IPS DF 4.7 (cell line): ENCODE results near the gene ASMTL.
"Not testable (repeated sequence)": the region's sequence is repeated elsewhere in the genome, so short reads cannot be mapped to it uniquely, and the experiment has no call there.

Experiments used
- DNase-seq: peaks from one replicate; pipeline ENCODE4 v3.0.0-alpha.2; 2013; ENCODE audit warnings: low spot score; ENCODE audit errors: extremely low read depth

Gene ASMTL

DNA sequence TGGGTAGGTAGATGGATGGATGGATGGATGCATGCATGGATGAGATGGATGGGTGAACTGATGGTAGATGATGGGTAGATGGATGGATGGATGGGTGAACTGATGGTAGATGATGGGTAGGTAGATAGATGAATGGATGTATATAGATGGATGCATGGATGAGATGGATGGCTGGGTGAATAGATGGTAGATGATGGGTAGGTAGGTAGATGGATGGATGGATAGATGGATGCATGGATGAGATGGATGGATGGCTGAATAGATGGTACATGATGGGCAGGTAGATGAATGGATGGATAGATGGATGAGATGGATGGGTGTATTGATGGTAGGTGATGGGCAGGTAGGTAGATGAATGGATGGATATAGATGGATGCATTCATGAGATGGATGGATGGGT is 45.7 kb downstream of the ASMTL start:
- no peak for DNase-seq

DNA sequence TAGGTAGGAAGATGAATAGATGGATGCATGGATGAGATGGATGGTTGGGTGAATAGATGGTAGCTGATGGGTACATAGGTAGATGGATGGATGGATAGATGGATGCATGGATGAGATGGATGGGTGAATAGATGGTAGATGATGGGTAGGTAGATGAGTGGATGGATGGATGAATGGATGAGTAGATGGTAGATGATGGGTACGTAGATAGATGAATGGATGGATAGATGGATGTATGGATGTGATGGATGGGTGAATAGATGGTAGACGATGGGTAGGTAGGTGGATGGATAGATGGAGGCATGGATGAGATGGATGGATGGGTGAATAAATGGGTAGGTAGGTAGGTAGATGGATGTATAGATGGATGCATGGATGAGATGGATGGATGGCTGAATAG is 46.9 kb downstream of the ASMTL start:
- DNase-seq = not testable (repeated sequence)

DNA sequence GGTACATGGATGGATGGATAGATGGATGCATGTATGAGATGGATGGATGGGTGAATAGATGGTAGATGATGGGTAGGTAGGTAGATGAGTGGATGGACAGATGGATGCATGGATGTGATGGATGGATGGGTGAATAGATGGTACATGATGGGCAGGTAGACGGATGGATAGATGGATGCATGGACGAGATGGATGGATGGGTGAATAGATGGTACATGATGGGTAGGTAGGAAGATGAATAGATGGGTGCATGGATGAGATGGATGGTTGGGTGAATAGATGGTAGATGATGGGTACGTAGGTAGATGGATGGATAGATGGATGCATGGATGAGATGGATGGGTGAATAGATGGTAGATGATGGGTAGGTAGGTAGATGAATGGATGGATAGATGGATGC is 48.8 kb downstream of the ASMTL start:
- DNase-seq = not testable (repeated sequence)

DNA sequence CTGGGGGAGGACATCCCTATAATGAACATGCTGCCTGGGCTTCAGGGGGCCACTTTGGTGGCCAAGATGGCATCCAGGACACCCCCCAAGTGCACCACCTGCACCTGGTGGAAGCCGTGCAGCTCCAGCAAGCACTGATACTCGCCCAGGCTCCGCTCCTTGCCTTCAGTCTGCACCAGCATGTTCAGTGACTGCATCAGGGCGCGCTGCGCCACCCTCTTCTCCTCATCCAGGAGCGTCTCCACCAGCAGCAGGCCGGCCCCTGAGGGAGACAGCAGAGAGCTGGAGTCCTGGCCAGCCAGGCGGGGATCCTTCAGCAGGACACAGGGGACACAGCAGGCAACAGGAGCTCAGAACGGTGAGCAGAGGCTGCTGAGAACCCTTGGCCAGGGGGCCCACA is 49.5 kb downstream of the ASMTL start:
- DNase-seq = no peak

DNA sequence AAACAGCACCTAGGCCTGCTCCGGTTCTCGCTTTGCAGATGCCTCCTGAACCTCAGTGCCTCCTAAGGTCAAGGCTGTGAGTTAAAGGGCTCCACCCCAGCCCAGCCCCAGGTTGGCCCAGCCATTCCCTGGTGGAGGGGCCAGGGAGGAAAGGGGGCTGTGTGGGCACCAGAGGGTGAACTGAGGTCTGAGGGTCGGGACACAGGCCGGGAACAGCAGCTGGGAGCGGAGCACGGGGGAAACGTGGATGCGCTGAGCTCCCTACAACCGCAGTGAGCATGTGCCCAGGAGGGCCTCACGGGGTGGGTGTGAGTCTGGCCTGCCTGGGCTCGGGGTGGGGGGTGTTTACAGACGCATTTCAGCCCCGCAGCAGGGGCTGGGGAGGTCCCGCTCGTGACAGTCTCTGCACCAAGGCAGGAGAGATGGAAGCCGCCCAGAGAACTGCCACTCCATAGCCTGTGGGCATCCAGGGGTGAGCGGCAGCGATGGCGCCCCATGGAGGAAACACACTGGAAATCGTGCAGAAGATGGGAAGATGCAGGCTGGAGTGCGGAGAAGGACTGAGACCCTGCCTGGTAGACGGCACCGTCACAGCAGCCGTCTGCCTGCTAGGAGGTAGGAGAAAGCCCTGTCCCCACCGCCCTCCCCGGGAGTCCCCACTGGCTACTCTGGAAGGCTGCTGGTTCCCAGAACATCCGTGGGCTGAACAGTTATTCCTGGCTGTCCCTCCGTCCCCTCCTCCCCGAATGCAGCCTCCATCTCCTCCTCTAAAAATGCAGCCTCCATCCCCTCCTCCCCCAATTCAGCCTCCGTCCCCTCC is 50.9 kb downstream of the ASMTL start:
- no peak for DNase-seq

DNA sequence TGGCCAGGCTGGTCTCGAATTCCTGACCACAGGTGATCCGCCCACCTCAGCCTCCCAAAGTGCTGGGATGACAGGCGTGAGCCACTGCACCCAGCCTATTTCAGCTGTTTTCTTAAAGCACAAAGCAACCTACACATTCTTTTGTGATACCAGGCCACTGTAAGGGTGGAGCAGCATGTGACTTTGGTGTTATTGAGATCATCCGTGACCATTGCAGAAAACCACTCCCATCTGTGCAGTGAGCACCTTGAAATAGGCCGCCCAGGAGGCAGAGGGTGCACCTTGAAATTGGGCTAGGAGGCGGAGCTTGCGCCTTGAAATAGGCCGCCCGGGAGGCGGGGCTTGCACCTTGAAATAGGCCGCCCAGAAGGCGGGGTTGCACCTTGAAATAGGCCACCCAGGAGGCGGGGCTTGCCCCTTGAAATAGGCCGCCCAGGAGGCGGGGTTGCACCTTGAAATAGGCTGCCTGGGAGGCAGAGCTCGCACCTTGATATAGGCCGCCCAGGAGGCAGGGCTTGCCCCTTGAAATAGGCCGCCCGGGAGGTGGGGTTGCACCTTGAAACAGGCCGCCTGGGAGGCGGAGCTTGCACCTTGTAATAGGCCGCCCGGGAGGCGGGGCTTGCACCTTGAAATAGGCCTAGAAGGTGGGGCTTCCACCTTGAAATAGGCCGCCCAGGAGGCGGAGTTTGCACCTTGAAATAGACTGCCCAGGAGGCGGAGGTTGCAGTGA is 51.8 kb downstream of the ASMTL start:
- DNase-seq = no peak

DNA sequence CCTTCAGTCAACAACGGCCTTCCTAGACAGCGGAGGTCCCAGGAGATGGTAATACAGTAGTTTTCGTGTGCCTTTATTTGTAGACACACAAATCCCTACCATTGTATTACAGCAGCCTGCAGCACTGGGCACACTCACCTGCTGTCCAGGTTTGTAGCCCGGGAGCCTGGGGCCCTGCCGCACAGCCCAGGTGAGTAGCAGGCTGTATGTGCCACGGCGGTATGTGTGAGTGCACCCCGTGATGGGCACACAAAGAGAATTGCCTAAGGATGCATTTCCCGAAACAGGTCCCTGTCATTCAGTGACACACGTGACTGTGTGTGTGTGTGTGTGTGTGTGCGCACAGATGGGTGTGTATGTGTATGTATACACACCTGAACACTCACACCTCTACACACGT is 52.7 kb downstream of the ASMTL start:
- no peak for DNase-seq

DNA sequence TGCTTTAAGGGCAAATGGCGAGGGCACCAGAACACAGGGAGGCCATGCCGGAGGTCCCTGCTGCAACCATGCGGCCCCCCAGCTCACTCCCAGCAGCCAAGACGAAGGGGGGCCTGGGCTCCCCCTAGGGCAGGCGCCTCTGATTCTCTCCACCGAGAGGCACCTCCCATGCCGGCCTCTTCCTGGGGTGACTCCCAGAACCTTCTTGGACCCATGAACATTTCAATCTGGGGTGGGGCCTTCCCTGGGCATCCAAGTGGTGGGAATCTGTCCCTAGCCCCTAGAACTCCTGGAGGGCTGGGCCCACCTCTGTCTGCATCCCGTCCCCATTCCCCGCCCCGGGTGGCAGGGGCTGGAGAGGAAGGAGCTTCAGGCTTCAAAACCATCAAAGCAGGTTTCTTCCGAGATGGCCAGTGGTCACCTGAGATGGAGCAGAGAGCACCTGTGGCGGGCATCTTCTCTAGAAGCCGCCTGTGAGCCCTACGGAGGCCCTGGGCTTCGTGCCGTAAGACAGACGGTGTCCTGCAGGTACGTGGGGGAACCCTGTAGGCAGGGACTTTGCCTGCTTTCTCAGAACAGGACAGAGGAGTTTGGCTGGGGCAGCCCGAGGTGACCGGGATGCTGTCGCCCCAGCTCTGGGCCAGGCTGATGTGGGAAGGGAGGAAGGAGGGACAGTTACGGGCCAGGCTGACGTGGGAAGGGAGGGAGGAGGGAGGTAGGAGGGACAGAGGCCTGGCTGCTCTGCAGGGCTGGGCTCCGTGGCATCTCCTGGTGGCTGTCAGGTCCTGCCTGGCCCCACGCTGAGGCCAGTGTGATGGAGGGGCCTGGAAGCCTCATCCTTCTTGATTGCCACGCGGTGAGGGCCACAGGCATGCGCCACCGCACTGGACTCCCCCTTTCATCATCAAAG is 54.0 kb downstream of the ASMTL start:
- DNase-seq = no peak

DNA sequence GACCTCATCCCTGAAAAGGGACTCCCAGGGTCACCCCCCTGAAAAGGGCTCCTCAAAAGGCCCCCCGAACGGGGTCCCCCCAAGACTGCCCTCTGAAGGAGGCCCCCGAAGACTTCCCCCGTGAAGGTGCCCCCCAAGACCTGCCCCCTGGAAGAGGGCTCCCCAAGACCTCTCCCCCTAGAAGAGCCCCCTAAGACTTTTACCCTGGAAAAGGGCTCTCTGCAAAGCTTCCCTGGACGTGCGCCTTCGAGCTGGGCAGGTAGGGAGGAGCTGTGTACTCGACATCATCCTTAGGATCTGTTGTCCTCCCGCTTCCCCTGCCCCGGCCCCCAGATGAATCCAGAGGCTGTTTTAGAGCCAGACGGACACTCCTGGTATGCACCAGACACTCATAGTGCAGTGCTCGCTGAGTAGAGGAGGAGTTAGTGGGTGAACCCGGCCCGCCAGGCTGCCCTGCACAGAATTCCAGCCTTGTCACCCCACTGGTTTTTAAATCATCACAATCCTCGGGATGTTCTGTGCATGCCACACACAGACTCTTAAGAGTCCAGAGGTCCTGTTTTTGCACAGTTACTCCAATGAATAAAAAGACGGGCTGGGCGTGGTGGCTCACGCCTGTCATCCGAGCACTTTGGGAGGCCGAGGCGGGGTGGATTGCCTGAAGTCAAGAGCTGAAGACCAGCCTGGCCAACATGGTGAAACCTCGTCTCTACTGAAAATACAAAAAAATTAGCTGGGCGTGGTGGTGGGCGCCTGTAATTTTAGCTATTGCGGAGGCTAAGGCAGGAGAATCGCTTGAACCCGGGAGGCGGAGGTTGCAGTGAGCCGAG is 55.1 kb downstream of the ASMTL start:
- DNase-seq = no peak

DNA sequence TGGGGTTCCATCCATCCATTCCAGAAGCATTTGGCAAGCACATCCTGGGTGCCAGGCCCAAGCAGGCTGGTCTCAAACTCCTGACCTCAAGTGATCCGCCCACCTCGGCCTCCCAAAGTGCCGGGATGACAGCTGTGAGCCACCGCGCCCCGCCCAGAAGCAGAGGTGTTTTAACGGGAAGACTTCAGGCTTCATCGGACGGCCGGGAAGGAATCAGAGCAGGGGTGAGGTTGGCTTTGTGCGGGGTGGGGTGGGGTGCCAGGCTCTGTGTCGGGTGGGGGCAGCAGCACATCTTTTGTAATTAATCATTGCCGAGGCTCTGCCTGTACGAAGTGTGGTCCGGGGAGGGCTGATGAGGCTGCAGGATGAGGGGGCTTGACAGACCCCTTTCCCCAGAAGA is 55.7 kb downstream of the ASMTL start:
- DNase-seq = no peak

DNA sequence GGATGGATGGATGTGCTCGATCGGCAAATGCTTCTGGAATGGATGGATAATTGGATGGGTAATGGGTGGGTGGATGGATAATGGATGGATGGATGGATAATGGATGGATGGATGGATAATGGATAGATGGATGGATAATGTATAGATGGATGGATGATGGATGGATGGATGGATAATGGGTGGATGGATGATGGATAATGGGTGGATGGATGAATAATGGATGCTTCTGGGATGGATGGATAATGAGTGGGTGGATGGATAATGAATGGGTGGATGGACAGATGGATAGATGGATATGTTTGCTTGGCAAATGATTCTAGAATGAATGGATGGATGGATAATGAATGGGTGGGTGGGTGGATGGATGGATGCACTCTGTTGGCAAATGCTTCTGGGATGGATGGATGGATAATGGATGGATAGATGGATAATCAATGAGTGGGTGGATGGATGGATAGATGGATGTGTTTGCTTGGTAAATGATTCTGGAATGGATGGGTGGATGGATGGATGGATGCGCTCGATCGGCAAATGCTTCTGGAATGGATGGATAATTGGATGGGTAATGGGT is 57.0 kb downstream of the ASMTL start:
- no peak for DNase-seq

DNA sequence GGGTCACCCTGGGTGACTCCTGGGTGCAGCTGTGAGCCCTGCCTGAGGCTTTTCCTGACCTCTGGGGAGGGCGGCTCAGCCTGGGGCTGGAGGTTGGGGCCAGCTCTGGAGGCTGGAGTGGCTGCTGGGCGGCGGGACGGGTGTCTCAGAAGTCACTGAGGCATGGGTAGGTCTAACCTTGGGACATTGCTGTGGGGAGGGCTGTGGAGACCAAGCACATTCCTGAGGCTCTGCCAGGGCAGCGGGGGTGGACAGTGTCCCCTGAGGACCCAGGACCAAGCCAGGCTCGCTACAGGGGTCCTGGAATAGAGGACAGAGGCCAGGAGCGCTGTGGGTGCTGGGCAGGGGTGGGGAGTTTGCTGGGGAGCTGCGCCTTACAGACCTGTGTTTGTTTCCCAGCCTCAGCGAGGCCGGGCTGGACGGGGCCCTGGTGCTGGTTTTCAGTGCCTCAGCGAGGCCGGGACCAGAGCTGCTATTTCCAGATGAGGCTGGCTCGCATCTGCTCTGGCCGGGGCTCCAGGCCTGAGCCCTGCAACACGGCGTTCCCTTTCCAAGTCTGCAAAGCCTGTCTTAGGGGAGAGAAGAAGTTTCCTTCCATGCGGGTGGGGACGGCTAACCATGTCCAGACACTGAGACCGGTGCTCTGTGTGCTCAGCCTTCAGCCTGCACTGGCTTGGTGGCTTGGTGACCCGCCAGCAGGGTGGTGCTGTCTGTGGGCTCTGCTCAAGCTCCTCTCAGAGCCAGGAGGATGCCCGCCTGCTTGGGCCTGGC is 57.8 kb downstream of the ASMTL start:
- no peak for DNase-seq

DNA sequence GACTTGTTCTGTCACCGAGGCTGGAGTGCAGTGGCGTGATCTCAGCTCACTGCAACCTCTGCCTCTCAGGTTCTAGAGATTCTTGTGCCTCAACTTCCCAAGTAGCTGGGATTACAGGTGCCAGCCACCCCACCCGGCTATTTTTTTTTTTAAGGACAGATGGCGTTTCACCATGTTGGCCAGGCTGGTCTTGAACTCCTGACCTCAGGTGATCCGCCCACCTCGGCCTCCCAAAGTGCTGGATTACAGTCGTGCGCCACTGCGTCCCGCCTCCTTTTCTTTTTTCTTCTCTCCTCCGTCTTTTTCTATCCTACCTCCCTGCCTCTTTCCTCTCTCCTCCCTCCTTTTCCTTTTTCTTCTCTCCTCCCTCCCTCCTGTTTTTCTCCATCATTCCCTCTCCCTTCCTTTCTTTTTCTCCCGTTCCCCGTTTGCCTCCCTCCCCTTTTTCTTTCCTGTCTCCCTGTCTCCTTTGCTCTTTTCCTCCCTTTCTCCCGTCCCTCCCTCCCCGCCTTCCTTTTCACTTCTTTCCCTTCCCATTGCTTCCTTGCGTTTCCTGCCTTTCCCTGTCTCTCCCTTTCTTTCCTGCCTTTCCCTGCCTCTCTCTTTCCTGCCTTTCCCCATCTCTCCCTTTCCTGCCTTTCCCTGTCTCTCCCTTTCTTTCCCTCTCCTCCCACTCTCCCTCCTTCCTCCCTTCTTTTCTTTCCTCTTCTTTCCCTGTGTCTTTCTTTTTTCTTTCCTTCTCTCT is 58.7 kb downstream of the ASMTL start:
- no peak for DNase-seq

DNA sequence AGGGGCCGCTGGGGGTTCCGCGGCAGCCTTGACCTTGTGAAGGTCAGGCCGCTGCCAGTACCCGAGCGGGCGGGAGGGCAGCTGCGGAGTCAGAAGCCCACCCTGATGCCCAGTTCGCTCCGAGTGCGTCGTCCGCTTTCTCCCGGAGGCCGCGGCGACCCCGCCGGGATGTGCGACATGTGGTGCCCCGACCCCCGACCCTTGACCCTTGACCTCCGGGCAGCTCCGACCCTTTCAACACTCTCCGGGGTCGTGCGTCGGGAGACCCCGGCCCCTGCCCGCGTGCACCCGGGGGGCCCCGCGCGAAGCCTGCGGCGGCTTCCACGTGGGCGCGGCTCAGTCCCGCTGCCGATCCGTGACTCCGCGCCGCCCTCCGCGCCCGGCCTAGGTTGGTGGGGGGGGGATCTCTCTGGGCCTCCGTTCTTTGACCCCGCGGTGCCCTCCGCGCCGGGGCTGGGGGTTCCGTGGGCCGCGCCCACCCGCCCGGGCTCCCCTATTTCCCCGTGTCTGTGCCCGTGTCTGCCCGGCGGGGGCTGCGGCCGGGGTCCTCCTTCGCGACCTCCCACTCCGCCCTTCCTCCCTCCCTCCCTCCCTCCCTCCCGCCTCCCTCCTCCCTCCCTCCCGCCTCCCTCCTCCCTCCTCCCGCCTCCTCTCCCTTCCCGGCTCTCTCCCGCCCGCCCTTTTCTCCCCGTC is 60.2 kb downstream of the ASMTL start:
- DNase-seq = no peak

DNA sequence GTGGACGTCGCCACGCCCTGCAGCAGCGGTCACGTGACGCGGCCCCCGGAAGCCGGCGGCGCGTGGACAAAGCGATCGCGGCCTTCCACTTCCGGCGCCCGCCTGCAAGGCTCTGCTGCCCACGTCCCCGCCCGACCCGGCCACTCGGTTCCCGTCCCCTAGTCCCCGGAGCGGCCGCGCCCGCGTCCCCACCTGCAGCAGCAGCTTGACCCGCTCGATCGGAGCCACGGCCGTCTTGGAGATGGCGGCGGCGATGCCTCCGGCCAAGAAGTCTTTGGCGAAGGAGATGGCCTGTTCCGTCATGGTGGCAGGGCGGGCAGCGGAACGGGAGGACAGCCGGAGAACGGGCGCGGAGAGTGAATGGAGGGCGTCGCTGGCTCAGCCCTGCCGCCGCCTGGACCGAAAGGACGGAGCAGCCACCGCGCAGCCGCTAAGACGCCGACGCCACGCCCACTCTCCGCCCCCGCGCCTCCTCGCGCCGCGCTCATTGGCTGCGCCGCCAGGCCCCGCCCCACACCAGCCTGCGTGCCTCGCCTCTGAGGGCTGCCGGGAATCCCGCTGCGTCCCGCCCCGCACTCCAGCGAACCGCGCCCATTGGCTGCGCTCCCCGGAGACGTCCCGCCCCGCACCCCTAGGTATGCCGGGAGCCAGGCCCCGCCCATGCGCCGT is 60.9 kb downstream of the ASMTL start, which contains the start of gene SLC25A6:
Gene SLC25A6 (minus strand): TSS at position 407 of the 669 bp plus-strand sequence. CDS start 104 bp downstream, at position 303.
- no peak for DNase-seq

DNA sequence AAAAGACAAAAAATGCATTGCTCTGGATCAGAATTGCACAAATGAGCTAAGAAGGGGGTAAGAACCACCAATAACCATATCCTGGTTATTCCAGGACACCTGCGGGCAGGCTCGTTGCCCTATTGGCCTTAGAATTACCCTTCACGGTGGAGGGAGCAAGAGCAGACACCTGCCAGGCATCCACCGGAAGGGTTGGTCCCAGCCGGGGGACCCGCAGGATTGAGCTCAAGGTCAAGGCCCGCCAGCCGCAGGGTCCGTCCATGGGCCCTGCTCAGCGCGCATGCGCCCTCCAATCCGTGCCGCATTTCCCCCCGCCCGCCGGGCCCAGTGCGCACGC is 61.4 kb downstream of the ASMTL start:
- no peak for DNase-seq

DNA sequence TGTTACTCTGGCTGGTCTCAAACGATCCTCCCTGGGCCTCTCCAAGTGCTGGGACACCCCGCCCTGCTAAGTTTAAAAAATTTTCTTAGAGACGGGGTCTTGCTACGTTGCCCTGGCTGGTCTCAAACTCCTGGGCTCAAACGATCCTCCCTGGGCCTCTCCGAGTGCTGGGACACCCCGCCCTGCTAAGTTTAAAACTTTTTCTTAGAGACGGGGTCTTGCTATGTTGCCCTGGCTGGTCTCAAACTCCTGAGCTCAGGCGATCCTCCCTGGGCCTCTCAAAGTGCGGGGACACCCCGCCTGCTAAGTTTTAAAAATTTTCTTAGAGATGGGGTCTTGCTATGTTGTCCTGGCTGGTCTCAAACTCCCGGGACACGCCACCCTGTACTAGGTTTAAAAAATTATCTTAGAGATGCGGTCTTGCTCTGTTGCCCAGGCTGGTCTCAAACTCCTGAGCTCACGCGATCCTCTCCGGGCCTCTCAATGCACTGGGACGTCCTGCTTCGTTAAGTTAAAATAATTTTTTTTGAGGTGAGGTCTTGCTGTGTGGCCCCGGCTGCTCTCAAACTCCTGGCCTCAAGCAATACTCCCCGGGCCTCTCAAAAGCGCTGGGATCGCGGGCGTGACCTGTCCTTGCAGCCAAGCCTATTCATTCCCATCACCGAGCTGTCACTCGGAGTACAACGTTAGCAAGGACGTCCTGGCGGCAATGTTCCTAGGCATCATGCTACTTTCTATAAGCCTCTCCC is 61.9 kb downstream of the ASMTL start:
- no peak for DNase-seq

DNA sequence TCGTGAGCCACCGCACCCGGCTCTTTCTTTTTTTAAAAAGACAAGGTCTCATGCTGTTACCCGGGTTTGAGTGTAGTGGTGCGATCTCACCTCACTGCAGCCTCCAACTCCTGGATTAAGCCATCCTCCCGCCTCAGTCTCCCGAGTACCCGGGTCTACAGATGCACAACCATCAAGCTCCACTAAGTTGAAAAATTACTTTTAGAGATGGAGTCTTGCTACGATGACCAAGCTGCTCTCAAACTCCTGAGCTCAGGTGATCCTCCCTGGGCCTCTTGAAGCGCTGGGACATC is 62.8 kb downstream of the ASMTL start:
- DNase-seq = no peak
